ENCODE measurements around the gene CEP55.

DNA sequence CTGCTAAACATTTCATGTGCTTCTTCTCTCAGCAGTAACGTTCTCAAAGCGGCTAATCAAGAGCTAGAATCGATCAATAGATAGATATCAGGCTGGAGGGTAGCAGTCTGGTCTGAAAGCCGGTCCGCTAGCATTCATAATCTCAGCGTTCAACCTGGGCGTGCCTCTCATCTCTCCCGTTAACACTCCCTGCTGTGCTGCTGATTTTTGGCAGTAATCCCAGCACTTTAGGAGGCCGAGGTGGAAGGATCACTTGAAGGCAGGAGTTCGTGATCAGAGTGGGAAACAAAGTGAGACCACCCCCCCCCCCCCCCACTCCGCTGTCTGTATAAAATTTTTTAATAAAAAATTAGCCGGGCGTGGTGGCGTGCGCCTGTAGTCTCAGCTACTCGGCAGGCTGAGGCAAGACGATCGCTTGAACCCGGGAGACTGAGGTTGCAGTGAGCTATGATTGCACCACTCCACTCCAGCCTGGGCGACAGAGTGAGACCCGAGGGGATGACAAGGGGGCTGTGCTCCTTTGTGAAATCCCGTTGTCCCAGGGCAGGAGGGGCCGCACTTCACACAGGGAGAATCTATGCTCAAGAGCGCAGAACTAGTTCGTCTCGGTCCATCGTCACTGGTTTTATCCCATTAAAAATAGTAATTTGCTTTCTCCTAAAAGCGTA is 624 bp upstream of the CEP55 start:
- TF ChIP-seq CTCF (IDR thresholded peaks at IDR 0.05) (no peak), POLR2A (IDR thresholded peaks at IDR 0.05) (no peak)
